Common myeloid progenitor, CD34-positive (primary cell): Measurements from ENCODE around the gene FBXO36.

Experiments
- CTCF ChIA-PET: fragments of 350-600 bp; sonication (Branson Sonifier 250); formaldehyde crosslinking; loops from one replicate; lab custom pipeline; 2021; ENCODE audit warnings: antibody characterized with exemption; lab: Charles Lee
- POLR2A ChIA-PET: fragments of 350-600 bp; sonication (Branson Sonifier 250); formaldehyde crosslinking; loops from one replicate; lab custom pipeline; 2021; ENCODE audit warnings: antibody characterized with exemption; lab: Charles Lee
- DNase-seq, 3 donors: peaks; one replicate each; pipeline versions ENCODE4 v3.0.0 to v3.0.0-alpha.2; 2013
- H3K27ac ChIP-seq, 2 experiments: 1 replicate in 1 of 2; 2 replicates in 1 of 2; pipeline ENCODE4 v1.7.0; 2013; ENCODE audit warnings: inconsistent platforms in 2 of 2, low read length in 2 of 2, mild to moderate bottlenecking in 2 of 2, low read depth in 1 of 2, moderate library complexity in 1 of 2; ENCODE audit not compliant: severe bottlenecking in 2 of 2, insufficient read depth in 1 of 2, poor library complexity in 1 of 2
- H3K27me3 ChIP-seq, 5 experiments: replicated peaks in 2 of 5; 1 replicate in 3 of 5; 2 replicates in 2 of 5; pipeline versions ENCODE4 v1.6.1 to v1.7.0; 2013; ENCODE audit warnings: low read length in 4 of 5, mild to moderate bottlenecking in 2 of 5, moderate library complexity in 2 of 5, inconsistent platforms in 1 of 5; ENCODE audit not compliant: insufficient read depth in 5 of 5, control insufficient read depth in 4 of 5
- H3K36me3 ChIP-seq, 4 experiments: 1 replicate in 2 of 4; 2 replicates in 2 of 4; pipeline versions ENCODE4 v1.6.1 to v1.7.0; 2013; ENCODE audit warnings: low read length in 3 of 4, control low read depth in 1 of 4, mild to moderate bottlenecking in 1 of 4; ENCODE audit not compliant: control insufficient read depth in 4 of 4, insufficient read depth in 4 of 4
- H3K4me1 ChIP-seq, 4 experiments: 1 replicate in 3 of 4; 2 replicates in 1 of 4; pipeline versions ENCODE4 v1.6.1 to v1.7.1; 2013; ENCODE audit warnings: low read length in 3 of 4, mild to moderate bottlenecking in 3 of 4, control low read depth in 1 of 4, inconsistent platforms in 1 of 4, moderate library complexity in 1 of 4; ENCODE audit not compliant: control insufficient read depth in 4 of 4, insufficient read depth in 4 of 4; ENCODE audit errors: control extremely low read depth in 1 of 4
- H3K4me3 ChIP-seq, 7 experiments: 1 replicate in 4 of 7; 2 replicates in 3 of 7; pipeline versions ENCODE4 v1.5.1 to v1.7.0; 2013; ENCODE audit warnings: mild to moderate bottlenecking in 7 of 7, low read length in 6 of 7, moderate library complexity in 6 of 7, inconsistent platforms in 2 of 7, low read depth in 2 of 7, control low read depth in 1 of 7; ENCODE audit not compliant: insufficient read depth in 4 of 7, control insufficient read depth in 1 of 7; ENCODE audit errors: extremely low read depth in 1 of 7
- H3K9me3 ChIP-seq, 5 experiments: 1 replicate in 4 of 5; 2 replicates in 1 of 5; pipeline versions ENCODE4 v1.6.1 to v1.7.1; 2013; ENCODE audit warnings: low read length in 4 of 5, mild to moderate bottlenecking in 2 of 5, inconsistent platforms in 1 of 5, low read depth in 1 of 5, moderate library complexity in 1 of 5; ENCODE audit not compliant: control insufficient read depth in 4 of 5, insufficient read depth in 2 of 5; ENCODE audit errors: control extremely low read depth in 1 of 5
- WGBS: methylation state at CpG from one replicate; pipeline ENCODE4 v1.1.5; 2013; ENCODE audit not compliant: insufficient coverage; 5-methylcytosine and 5-hydroxymethylcytosine counted together

Gene FBXO36

DNA sequence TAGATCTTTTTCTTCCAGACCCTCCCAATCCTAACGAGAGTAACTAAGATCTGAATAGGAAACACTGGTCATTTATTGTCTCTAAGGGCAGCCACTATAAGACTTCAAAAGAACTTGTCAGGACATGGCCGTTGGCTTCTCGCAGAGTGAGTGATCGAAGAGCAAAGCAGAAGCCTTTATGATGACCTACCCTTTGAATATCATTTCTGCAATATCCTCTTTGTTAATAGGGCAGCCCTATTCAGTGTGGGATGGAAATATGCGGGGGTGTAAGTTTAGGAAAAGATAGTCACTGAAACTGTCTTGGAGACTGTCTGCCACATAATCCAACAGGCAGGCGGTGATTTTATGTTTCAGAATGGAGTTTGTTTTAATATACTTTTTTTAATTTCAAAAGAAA lies 70.9 kb downstream of the FBXO36 start:
- peaks cover 0 to 4% (median 0%) of the 10 kb centered on the region in 5 experiments for H3K9me3 ChIP-seq
- H3K4me1 ChIP-seq = no peaks in the 10 kb centered on the region
- ChIA-PET CTCF (no interaction called here), POLR2A (no interaction called here)
- WGBS = 95% methylated on average over 2 of the region's 6 CpGs
- H3K36me3 ChIP-seq = peaks cover 0 to 3% (median 0%) of the 10 kb centered on the region in 4 experiments
- no peaks in the 10 kb centered on the region for H3K27me3 ChIP-seq
- H3K4me3 ChIP-seq = no peak overlapping the region
- DNase-seq = no peak
- no peak overlapping the region for H3K27ac ChIP-seq

GRCh38 chr2:229996320-229996719 lies 74.0 kb downstream of the FBXO36 start:
- H3K4me1 ChIP-seq = no peaks in the 10 kb centered on the region

DNA sequence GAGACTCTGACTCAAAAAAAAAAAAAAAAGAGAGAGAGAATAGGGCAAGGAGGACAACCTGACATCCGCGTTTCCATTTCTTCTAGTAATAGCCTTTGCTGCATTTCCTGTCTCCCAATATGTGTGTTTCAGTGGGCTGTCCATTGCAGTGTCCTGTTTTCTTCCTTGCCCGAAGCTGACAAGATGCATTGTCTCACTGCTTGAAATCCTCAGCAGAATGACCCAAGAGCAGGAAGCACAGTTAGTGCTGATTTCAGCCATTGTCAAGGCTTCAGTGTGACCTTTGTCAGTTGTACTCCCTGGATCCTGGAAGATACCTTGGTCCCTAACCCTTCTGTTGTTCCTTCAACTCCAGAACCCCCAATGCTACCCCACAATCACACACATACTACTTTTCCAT lies 75.3 kb downstream of the FBXO36 start:
- 100% methylated on average over 3 of the region's 3 CpGs for WGBS
- POLR2A ChIA-PET = no interaction called here
- Histone ChIP-seq H3K27me3 (no peaks in the 10 kb centered on the region), H3K4me3 (no peak overlapping the region), H3K27ac (no peak overlapping the region), H3K4me1 (no peaks in the 10 kb centered on the region), H3K9me3 (no peaks in the 10 kb centered on the region), H3K36me3 (peaks cover 0 to 3% (median 0%) of the 10 kb centered on the region in 4 experiments)
- CTCF ChIA-PET = interaction anchor here (1.6 kb wide), 1 partner anchor 10 kb away, joined by 4 read pairs; no protein-coding TSS in a partner anchor
- no peak for DNase-seq

More at GRCh38 chr2:229996320-229996719, 74.0 kb downstream of the FBXO36 start:
- no peak overlapping the region for H3K4me3 ChIP-seq
- DNase-seq = no peak
- WGBS = 100% methylated on average over 3 of the region's 4 CpGs
- POLR2A ChIA-PET = no interaction called here
- H3K9me3 ChIP-seq = peaks cover 0 to 3% (median 0%) of the 10 kb centered on the region in 5 experiments
- H3K27ac ChIP-seq = no peak overlapping the region
- peaks cover 0 to 3% (median 0%) of the 10 kb centered on the region in 4 experiments for H3K36me3 ChIP-seq
- CTCF ChIA-PET = no interaction called here
- no peaks in the 10 kb centered on the region for H3K27me3 ChIP-seq

GRCh38 chr2:230000118-230000841 lies 78.0 kb downstream of the FBXO36 start:
- ChIA-PET CTCF (no interaction called here), POLR2A (no interaction called here)
- Histone ChIP-seq H3K27me3 (no peaks in the 10 kb centered on the region), H3K27ac (no peak overlapping the region), H3K4me1 (no peaks in the 10 kb centered on the region), H3K9me3 (no peaks in the 10 kb centered on the region), H3K36me3 (peaks cover 0 to 3% (median 0%) of the 10 kb centered on the region in 4 experiments), H3K4me3 (no peak overlapping the region)
- WGBS = 100% methylated on average over 2 of the region's 6 CpGs
- no peak for DNase-seq

GRCh38 chr2:230007931-230008707 lies 85.8 kb downstream of the FBXO36 start:
- Histone ChIP-seq H3K9me3 (no peaks in the 10 kb centered on the region), H3K4me1 (peaks cover 0 to 8% (median 3%) of the 10 kb centered on the region in 4 experiments), H3K4me3 (peak overlapping the region in 1 of 7 experiments; percentile 39), H3K27ac (peak overlapping the region in 1 of 2 experiments; percentile 1), H3K27me3 (no peaks in the 10 kb centered on the region), H3K36me3 (no peaks in the 10 kb centered on the region)
- 71% methylated on average over 7 of the region's 12 CpGs for WGBS
- ChIA-PET POLR2A (interaction anchor here (0.6 kb wide), 1 partner anchor 127 kb away, joined by 3 read pairs; no protein-coding TSS in a partner anchor), CTCF (interaction anchor here (0.8 to 5.8 kb wide), 11 partner anchors 10 to 605 kb away, joined by 3 to 90 read pairs (median 5); partner anchors contain the start of gene SLC16A14)
- peak; percentile 79 to 90 (median 84) for DNase-seq

GRCh38 chr2:230008708-230009066 lies 86.4 kb downstream of the FBXO36 start:
- ChIA-PET POLR2A (no interaction called here), CTCF (interaction anchor here (0.8 to 5.8 kb wide), 12 partner anchors 10 to 604 kb away, joined by 3 to 90 read pairs (median 5); partner anchors contain the start of gene SLC16A14)
- no CpG with 5 or more reads among the region's 1 CpG for WGBS
- Histone ChIP-seq H3K36me3 (no peaks in the 10 kb centered on the region), H3K9me3 (no peaks in the 10 kb centered on the region), H3K4me1 (peaks cover 0 to 8% (median 3%) of the 10 kb centered on the region in 4 experiments), H3K4me3 (peak overlapping the region in 1 of 7 experiments; percentile 39), H3K27me3 (no peaks in the 10 kb centered on the region), H3K27ac (peak overlapping the region in 1 of 2 experiments; percentile 1)
- peak in 1 of 3 donors; percentile 29 for DNase-seq
